Neural cell (in vitro differentiated cells): ENCODE measurements around the gene DNM1. TPM values are rescaled to one million over a fixed set of nuclear protein-coding genes. Genes with fewer than 3 reads are reported as not detected.

Experiments used
- H2AFZ ChIP-seq: fragments of 200-600, 300-800 bp; sonication (generic), shearing (Covaris generic); 2 replicates; pipeline ENCODE4 v1.6.0; 2014; ENCODE audit warnings: low read depth, mild to moderate bottlenecking, antibody characterized with exemption, low read length, moderate library complexity
- H3F3A ChIP-seq: fragments of 200-600 bp; shearing (Covaris generic); 2 replicates; pipeline ENCODE4 v1.6.1; 2016; ENCODE audit warnings: mild to moderate bottlenecking, moderate library complexity, mixed read lengths, antibody characterized with exemption, low read length; ENCODE audit not compliant: insufficient read depth, poor library complexity, severe bottlenecking
- H3K27ac ChIP-seq: fragments of 200-600, 300-800 bp; sonication (generic), shearing (Covaris generic); 2 replicates; pipeline ENCODE4 v1.5.1; 2014; ENCODE audit warnings: mild to moderate bottlenecking, low read length, moderate library complexity
- H3K27me3 ChIP-seq: fragments of 300-800, 200-600 bp; sonication (generic), shearing (Covaris generic); 2 replicates; pipeline ENCODE4 v1.6.0; 2014; ENCODE audit warnings: mild to moderate bottlenecking, low read depth, low read length, moderate library complexity; ENCODE audit not compliant: insufficient read depth
- H3K36me3 ChIP-seq: fragments of 300-800, 200-600 bp; sonication (generic), shearing (Covaris generic); 2 replicates; pipeline ENCODE4 v1.5.1; 2014; ENCODE audit warnings: mild to moderate bottlenecking, antibody characterized with exemption, low read length, moderate library complexity; ENCODE audit not compliant: insufficient read depth
- H3K4me2 ChIP-seq: fragments of 300-800, 200-600 bp; sonication (generic), shearing (Covaris generic); 2 replicates; pipeline ENCODE4 v1.6.0; 2014; ENCODE audit warnings: mild to moderate bottlenecking, low read length
- H3K4me3 ChIP-seq: fragments of 300-800, 200-600 bp; sonication (generic), shearing (Covaris generic); 2 replicates; pipeline ENCODE4 v1.5.1; 2014; ENCODE audit warnings: mild to moderate bottlenecking, low read length, moderate library complexity
- H3K79me2 ChIP-seq: fragments of 200-600 bp; shearing (Covaris generic); replicated peaks from 2 replicates; pipeline ENCODE4 v1.6.0; 2014; ENCODE audit warnings: mild to moderate bottlenecking, low read length, moderate library complexity; ENCODE audit not compliant: insufficient read depth
- H3K9ac ChIP-seq: fragments of 300-800, 200-600 bp; sonication (generic), shearing (Covaris generic); 2 replicates; pipeline ENCODE4 v1.6.1; 2016; ENCODE audit warnings: mild to moderate bottlenecking, low read length, mixed read lengths
- H3K9me2 ChIP-seq: fragments of 200-600 bp; shearing (Covaris generic); 2 replicates; pipeline ENCODE4 v1.6.1; 2016; ENCODE audit warnings: mild to moderate bottlenecking, low read length, mixed read lengths; ENCODE audit not compliant: insufficient read depth
- H3K9me3 ChIP-seq: fragments of 200-600, 300-800 bp; sonication (generic), shearing (Covaris generic); 2 replicates; pipeline ENCODE4 v1.6.1; 2016; ENCODE audit warnings: mild to moderate bottlenecking, mixed run types, low read length, moderate library complexity, mixed read lengths
- H4K20me1 ChIP-seq: fragments of 200-600 bp; shearing (Covaris generic); 2 replicates; pipeline ENCODE4 v1.6.1; 2016; ENCODE audit warnings: mild to moderate bottlenecking, mixed run types; ENCODE audit not compliant: insufficient read depth
- CTCF ChIP-seq: fragments of 450-650 bp; IDR thresholded peaks from 2 replicates; pipeline ENCODE4 v1.5.1; 2014; ENCODE audit warnings: antibody characterized with exemption, mild to moderate bottlenecking, moderate library complexity; ENCODE audit not compliant: poor library complexity, severe bottlenecking
- EP300 ChIP-seq: fragments of 450-650 bp; conservative IDR thresholded peaks from 2 replicates; pipeline ENCODE4 v1.6.1; 2014; ENCODE audit warnings: antibody characterized with exemption, mild to moderate bottlenecking, moderate library complexity; ENCODE audit not compliant: poor library complexity, severe bottlenecking
- EZH2 ChIP-seq: fragments of 200-600, 300-800 bp; shearing (Covaris generic), sonication (generic); IDR thresholded peaks from 2 replicates; pipeline ENCODE4 v1.6.1; 2014; ENCODE audit warnings: antibody characterized with exemption, low read length, borderline replicate concordance, mild to moderate bottlenecking; ENCODE audit not compliant: insufficient read depth, poor library complexity, severe bottlenecking
- MXI1 ChIP-seq: fragments of 450-650 bp; conservative IDR thresholded peaks from 2 replicates; pipeline ENCODE4 v1.6.1; 2014; ENCODE audit warnings: antibody characterized with exemption, mild to moderate bottlenecking; ENCODE audit not compliant: poor library complexity, severe bottlenecking
- POLR2AphosphoS5 ChIP-seq: IDR thresholded peaks from 2 replicates; pipeline ENCODE4 v1.6.1; 2012
- RAD21 ChIP-seq: fragments of 450-650 bp; conservative IDR thresholded peaks from 2 replicates; pipeline ENCODE4 v1.6.1; 2014; ENCODE audit warnings: antibody characterized with exemption, mild to moderate bottlenecking, moderate library complexity
- REST ChIP-seq: IDR thresholded peaks from 2 replicates; pipeline ENCODE4 v1.6.1; 2012; ENCODE audit warnings: borderline replicate concordance
- SMC3 ChIP-seq: fragments of 450-650 bp; conservative IDR thresholded peaks from 2 replicates; pipeline ENCODE4 v1.6.1; 2014; ENCODE audit warnings: antibody characterized with exemption, mild to moderate bottlenecking, moderate library complexity; ENCODE audit not compliant: poor library complexity
- TAF1 ChIP-seq: IDR thresholded peaks from 2 replicates; pipeline ENCODE4 v1.6.1; 2012; ENCODE audit warnings: low read depth
- polyA plus RNA-seq: library from polyadenylated mRNA; depleted of rRNA; stranded (reverse); fragments of >200 nt; gene quantifications from 2 replicates; pipeline ENCODE4 v1.2.3, GENCODE V29; 2014

The DNM1 gene
- polyA plus RNA-seq, 1 donor from 2014 or later, result 104 TPM

- Histone ChIP-seq H4K20me1 (no peaks in the 10 kb centered on the region), H3K9ac (no peak overlapping the region), H3K9me3 (no peaks in the 10 kb centered on the region), H3K9me2 (no peaks in the 10 kb centered on the region), H3K27ac (no peak overlapping the region), H3K27me3 (no peaks in the 10 kb centered on the region), H2AFZ (no peak overlapping the region), H3K79me2 (peaks cover 8% of the 10 kb centered on the region), H3F3A (no peaks in the 10 kb centered on the region), H3K4me3 (no peak overlapping the region), H3K4me2 (no peak overlapping the region), H3K36me3 (peaks cover 5% of the 10 kb centered on the region)
- no peak for TF ChIP-seq MXI1
- no peak for TF ChIP-seq EP300
- TF ChIP-seq REST, result no peak
- TF ChIP-seq EZH2, result no peak
- no peak for TF ChIP-seq POLR2AphosphoS5
- no peak for TF ChIP-seq CTCF
- TF ChIP-seq RAD21, result no peak
- no peak for TF ChIP-seq SMC3
- TF ChIP-seq TAF1, result no peak
Measured at GRCh38 chr9:128187361-128187760, 15.8 kb upstream of the DNM1 start.

- Histone ChIP-seq H3K9me3 (no peaks in the 10 kb centered on the region), H3F3A (no peaks in the 10 kb centered on the region), H3K4me3 (no peak overlapping the region), H3K79me2 (peaks cover 8% of the 10 kb centered on the region), H3K9ac (no peak overlapping the region), H4K20me1 (no peaks in the 10 kb centered on the region), H3K4me2 (no peak overlapping the region), H3K27me3 (no peaks in the 10 kb centered on the region), H3K27ac (no peak overlapping the region), H3K9me2 (no peaks in the 10 kb centered on the region), H2AFZ (no peak overlapping the region), H3K36me3 (peaks cover under 1% of the 10 kb centered on the region)
- no peak for TF ChIP-seq POLR2AphosphoS5
- TF ChIP-seq SMC3, result no peak
- TF ChIP-seq EZH2, result no peak
- TF ChIP-seq EP300, result no peak
Measured at GRCh38 chr9:128188209-128188608, 15.0 kb upstream of the DNM1 start.

- peak overlapping the region; percentile 79 for H3K4me2 ChIP-seq
- H3K9me3 ChIP-seq, result no peaks in the 10 kb centered on the region
- H3K9ac ChIP-seq, result peak overlapping the region; percentile 97
Measured at GRCh38 chr9:128190013-128190412, 13.2 kb upstream of the DNM1 start.

More at GRCh38 chr9:128190013-128190412, 13.2 kb upstream of the DNM1 start:
- H2AFZ ChIP-seq, result no peak overlapping the region
- H3K79me2 ChIP-seq, result peaks cover 8% of the 10 kb centered on the region
- no peaks in the 10 kb centered on the region for H3K36me3 ChIP-seq
- H3K4me3 ChIP-seq, result peak overlapping the region; percentile 89
- peak overlapping the region; percentile 90 for H3K27ac ChIP-seq
- H3F3A ChIP-seq, result no peaks in the 10 kb centered on the region
- H4K20me1 ChIP-seq, result no peaks in the 10 kb centered on the region
- no peaks in the 10 kb centered on the region for H3K9me2 ChIP-seq
- no peak for TF ChIP-seq EZH2
- TF ChIP-seq CTCF, result no peak
- TF ChIP-seq TAF1, result no peak
- TF ChIP-seq SMC3, result no peak
- TF ChIP-seq POLR2AphosphoS5, result no peak
- TF ChIP-seq REST, result no peak
- no peak for TF ChIP-seq EP300
- TF ChIP-seq RAD21, result no peak
- no peak for TF ChIP-seq MXI1
- no peaks in the 10 kb centered on the region for H3K27me3 ChIP-seq
